Measurements from ENCODE around the gene FRMD1.

DNA sequence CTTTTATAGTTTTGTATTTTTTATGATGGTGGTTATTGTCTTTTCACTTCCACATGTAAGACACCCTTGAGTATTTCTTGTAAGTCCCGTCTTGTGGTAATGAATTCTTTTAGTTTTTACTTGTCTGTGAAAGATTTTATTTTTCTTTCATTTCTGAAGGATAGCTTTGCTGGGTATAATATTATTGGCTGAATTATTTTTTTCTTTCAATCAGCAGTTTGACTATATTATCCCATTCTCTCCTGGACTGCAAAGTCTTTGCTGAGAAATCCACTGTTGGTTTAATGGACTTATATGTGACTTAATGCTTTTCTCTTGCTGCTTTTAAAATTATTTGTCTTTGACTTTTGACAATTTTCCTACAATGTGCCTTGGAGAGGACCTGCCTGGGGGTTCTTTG, 67.7 kb downstream of the FRMD1 start:
- TF ChIP-seq, protein P1, sequence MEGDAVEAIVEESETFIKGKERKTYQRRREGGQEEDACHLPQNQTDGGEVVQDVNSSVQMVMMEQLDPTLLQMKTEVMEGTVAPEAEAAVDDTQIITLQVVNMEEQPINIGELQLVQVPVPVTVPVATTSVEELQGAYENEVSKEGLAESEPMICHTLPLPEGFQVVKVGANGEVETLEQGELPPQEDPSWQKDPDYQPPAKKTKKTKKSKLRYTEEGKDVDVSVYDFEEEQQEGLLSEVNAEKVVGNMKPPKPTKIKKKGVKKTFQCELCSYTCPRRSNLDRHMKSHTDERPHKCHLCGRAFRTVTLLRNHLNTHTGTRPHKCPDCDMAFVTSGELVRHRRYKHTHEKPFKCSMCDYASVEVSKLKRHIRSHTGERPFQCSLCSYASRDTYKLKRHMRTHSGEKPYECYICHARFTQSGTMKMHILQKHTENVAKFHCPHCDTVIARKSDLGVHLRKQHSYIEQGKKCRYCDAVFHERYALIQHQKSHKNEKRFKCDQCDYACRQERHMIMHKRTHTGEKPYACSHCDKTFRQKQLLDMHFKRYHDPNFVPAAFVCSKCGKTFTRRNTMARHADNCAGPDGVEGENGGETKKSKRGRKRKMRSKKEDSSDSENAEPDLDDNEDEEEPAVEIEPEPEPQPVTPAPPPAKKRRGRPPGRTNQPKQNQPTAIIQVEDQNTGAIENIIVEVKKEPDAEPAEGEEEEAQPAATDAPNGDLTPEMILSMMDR (IDR thresholded peaks at IDR 0.05; ENCODE audit: extremely low read depth in 1 of 2, insufficient read depth in 1 of 2, low read depth in 1 of 2, low read length in 2 of 2) = no peak
- no peak for TF ChIP-seq EZH2 (IDR thresholded peaks at IDR 0.05; ENCODE audit: borderline replicate concordance, low read depth, low read length, severe bottlenecking)
- no peak for TF ChIP-seq POLR2AphosphoS5 (IDR thresholded peaks at IDR 0.05; ENCODE audit: insufficient read depth, low read depth, low read length)
- no peak for TF ChIP-seq POLR2A (IDR thresholded peaks at IDR 0.05; ENCODE audit: low read depth, low read length)
